Activated naive CD4-positive, alpha-beta T cell treated with anti-CD3 and anti-CD28 coated beads, Interleukin-2, amount 50 U/mL, for 72 hours (primary cell): ENCODE results near the gene DAPK1. TPM values are rescaled to one million over a fixed set of nuclear protein-coding genes. Genes with fewer than 3 reads are reported as not detected.
A peak's percentile ranks its signal among the peaks of the same experiment; 100 is the strongest.

Experiments used
- ATAC-seq, 2 donors: fragments of 150-1000 bp; cut with Tn5 transposase; 2 replicates each; pipeline ENCODE4 v1.10.0; 2021; ENCODE audit warnings: mild to moderate bottlenecking in 2 of 2, moderate library complexity in 2 of 2
- DNase-seq, 2 donors: peaks; one replicate each; pipeline ENCODE4 v3.0.0; 2021 to 2022; ENCODE audit warnings: low spot score in 2 of 2
- H3K27ac Mint-ChIP-seq, 2 donors: one replicate each; pipeline ENCODE4 v1.8.0; 2022; ENCODE audit warnings: mild to moderate bottlenecking in 2 of 2, mixed read lengths in 2 of 2
- H3K36me3 Mint-ChIP-seq, 2 donors: one replicate each; pipeline ENCODE4 v1.8.0; 2022; ENCODE audit warnings: mixed read lengths in 2 of 2
- H3K9me3 Mint-ChIP-seq, 2 donors: one replicate each; pipeline ENCODE4 v1.8.0; 2022; ENCODE audit warnings: mixed read lengths in 2 of 2
- total RNA-seq, 2 donors: library from RNA; stranded (reverse); gene quantifications; one replicate each; pipeline ENCODE4 v1.2.3, GENCODE V29; 2022

DAPK1 gene
- total RNA-seq = 1 to 10 TPM; 1.6 to 2.3 TPM

DNA sequence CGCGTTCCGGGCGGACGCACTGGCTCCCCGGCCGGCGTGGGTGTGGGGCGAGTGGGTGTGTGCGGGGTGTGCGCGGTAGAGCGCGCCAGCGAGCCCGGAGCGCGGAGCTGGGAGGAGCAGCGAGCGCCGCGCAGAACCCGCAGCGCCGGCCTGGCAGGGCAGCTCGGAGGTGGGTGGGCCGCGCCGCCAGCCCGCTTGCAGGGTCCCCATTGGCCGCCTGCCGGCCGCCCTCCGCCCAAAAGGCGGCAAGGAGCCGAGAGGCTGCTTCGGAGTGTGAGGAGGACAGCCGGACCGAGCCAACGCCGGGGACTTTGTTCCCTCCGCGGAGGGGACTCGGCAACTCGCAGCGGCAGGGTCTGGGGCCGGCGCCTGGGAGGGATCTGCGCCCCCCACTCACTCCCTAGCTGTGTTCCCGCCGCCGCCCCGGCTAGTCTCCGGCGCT, at the start of gene DAPK1:
Gene DAPK1, plus strand, starts transcription at position 264 of the 442 bp plus-strand sequence. CDS start 1,211 bp downstream, outside the sequence.
- Mint-ChIP-seq H3K27ac (no peak within 1 kb of the TSS), H3K9me3 (no peaks in the 10 kb centered on the region), H3K36me3 (no peaks in the 10 kb centered on the region)
- ATAC-seq (peak; percentile 58 to 67), DNase-seq (peak in 1 of 2 donors; percentile 16)

DNA sequence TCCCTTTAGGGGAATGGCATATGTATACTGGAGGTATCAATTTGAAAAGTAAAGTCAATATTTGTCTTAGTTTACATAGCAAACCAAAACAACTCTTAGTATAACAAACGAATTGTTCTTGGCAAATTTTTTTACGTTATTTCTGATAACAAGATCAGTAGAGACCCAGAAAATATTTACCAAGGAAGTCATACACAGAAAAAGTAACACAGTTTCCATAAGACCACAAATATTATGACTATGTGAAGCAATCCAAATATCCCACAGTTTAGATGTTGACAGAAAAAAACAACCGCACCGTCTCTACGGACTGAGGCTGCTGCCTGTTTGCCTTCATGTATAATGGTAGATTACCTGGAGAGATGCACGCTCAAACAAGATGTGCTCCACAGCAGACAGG, 46.5 kb upstream of the DAPK1 start:
- H3K27ac Mint-ChIP-seq = no peak overlapping the region
- peaks cover 6 to 18% of the 10 kb centered on the region in 2 donors for H3K36me3 Mint-ChIP-seq
- peaks cover 11 to 23% of the 10 kb centered on the region in 2 donors for H3K9me3 Mint-ChIP-seq
- ATAC-seq = no peak
- no peak for DNase-seq

DNA sequence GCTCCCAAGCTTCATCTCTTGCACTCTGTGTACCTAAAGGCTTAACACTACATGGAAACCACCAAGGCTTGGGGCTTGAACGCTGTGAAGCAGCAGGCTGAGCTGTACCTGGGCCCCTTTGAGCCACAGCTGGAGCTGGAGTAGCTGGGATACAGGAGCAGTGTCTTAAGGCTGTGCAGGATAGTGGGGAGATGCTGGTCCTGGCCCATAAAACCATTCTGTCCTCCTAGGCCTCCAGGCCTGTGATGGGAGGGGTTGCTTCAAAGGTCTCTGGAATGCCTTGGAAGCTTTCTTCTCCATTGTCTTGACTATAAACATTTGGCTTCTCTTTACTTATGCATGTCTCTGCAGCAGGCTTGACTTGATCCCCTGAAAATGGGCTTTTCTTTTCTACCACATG, 42.3 kb upstream of the DAPK1 start:
- Mint-ChIP-seq H3K36me3 (peaks cover 11 to 24% of the 10 kb centered on the region in 2 donors), H3K27ac (no peak overlapping the region), H3K9me3 (peaks cover 15 to 25% of the 10 kb centered on the region in 2 donors)
- DNase-seq (no peak), ATAC-seq (no peak)

DNA sequence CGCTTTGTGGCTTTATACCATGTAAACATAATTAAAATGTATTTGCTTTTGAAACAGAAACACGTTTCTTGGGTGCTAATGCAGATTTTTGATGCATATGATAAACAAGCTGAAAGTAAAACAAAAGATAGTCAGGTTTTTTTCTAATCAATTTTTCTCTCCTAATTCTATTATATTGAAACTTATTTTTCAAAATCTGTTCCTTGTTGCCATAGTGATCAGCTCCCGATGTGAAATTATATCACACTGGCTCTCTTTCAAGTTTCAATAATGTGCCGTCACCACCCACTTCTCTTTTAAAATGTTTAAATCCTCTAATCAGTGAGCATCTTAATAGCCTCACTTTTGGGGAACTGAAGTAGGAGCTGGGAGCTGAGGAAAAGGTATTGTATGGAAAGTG, 36.4 kb upstream of the DAPK1 start:
- Mint-ChIP-seq H3K36me3 (peaks cover 3 to 5% of the 10 kb centered on the region in 2 donors), H3K9me3 (peaks cover 3 to 9% of the 10 kb centered on the region in 2 donors), H3K27ac (no peak overlapping the region)
- ATAC-seq = no peak
- no peak for DNase-seq

DNA sequence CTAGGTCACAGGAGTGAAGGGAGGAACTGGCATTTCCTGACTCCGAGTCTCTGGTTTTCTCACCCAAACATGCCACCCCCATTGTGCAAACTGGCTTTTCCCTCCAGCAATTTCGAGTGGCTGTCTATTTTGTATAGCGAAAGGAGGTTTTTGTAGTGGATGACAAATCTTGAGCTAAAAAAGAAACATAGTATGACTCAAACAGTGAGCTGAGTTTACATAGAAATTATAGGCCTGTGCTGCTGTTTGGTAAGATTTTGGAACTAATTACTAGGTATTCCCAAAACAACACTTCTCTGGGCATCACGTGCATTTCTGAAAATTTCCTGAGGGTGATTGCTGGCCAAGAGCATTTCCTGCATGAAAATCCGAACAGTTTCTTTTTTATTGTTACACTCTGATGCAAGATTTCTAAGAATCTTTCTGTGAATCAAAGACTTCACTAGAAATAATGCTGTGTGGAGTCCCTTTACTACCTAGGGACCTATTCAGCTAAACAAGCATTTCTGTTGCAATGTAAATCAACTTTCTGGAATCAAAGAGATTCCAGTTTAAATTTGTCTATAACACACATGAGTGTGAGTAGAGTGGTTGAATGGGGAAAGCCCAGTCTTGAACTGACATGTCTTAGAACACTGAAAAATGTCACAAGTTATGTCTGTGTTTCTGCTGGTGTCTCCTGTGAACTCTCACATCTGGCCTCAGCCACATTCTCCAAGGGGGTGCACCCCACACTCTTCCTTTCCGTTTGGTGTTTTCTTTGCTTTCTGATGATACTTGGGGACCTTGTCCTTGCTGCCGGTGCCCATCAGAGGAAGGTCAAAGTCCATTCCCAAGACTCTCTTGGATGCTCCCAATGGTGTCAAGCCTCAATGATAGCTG, 33.3 kb upstream of the DAPK1 start:
- H3K9me3 Mint-ChIP-seq = no peaks in the 10 kb centered on the region
- no peaks in the 10 kb centered on the region for H3K36me3 Mint-ChIP-seq
- peak in 1 of 2 donors; percentile 24 for DNase-seq
- ATAC-seq = peak; percentile 80 to 89
- peak overlapping the region; percentile 34 to 92 for H3K27ac Mint-ChIP-seq

DNA sequence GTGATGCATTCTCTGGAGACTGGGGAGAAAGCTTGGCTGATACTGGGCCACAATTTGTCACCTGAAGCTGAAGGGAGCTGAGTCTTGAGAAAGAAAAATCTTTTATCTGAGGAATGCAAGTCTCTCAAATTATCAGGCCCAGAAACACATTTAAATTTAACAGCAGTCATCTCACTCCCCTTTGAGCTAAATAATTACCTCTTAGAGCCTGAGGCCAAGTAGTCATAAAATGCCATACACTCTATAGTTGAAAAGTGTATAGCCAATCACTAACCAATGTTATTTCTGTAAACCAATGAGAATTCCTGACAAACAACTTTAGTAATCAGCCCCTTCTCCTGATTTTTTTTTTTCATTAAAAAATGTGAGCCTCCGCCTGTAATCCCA, 32.7 kb upstream of the DAPK1 start:
- Mint-ChIP-seq H3K9me3 (no peaks in the 10 kb centered on the region), H3K36me3 (no peaks in the 10 kb centered on the region), H3K27ac (peak overlapping the region; percentile 34 to 92)
- no peak for DNase-seq
- peak in 1 of 2 donors; percentile 1 for ATAC-seq

DNA sequence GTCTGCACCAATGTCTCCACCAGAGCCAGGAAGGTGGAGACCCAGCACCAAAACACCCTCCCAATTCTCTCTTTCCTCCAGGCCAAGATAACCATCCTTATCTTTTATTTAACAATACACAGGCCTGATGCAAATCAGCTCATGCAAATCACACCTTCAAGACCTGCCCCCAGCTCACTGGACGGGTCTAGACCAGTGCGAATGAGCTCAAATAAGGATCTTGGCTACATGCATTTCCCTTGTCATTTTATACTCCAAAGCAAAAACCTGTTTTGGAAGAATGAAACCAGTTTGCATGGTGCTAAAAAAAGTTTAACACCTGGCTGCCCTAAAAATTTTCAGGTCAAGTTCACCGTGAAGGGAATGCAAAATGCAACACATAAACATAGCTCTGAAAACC, 31.9 kb upstream of the DAPK1 start:
- Mint-ChIP-seq H3K36me3 (no peaks in the 10 kb centered on the region), H3K9me3 (no peaks in the 10 kb centered on the region), H3K27ac (no peak overlapping the region)
- DNase-seq (no peak), ATAC-seq (no peak)

DNA sequence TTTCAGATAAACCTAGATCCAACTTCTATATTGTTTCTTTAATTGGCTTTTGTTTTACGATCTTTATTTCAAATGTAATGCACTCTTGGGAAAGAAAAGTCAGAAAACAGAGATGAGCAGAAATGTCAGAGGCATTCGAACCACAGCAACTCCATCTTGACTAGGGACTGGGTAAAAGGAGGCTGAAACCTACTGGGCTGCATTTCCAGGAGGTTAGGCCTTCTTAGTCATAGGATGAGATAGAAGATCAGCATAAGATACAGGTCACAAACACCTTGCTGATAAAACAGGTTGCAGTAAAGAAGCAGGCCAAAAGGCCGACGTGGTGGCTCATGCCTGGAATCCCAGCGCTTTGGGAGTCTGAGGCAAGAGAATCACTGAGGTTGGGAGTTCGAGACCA, 30.5 kb upstream of the DAPK1 start:
- ATAC-seq (no peak), DNase-seq (no peak)
- Mint-ChIP-seq H3K36me3 (no peaks in the 10 kb centered on the region), H3K9me3 (no peaks in the 10 kb centered on the region), H3K27ac (no peak overlapping the region)

DNA sequence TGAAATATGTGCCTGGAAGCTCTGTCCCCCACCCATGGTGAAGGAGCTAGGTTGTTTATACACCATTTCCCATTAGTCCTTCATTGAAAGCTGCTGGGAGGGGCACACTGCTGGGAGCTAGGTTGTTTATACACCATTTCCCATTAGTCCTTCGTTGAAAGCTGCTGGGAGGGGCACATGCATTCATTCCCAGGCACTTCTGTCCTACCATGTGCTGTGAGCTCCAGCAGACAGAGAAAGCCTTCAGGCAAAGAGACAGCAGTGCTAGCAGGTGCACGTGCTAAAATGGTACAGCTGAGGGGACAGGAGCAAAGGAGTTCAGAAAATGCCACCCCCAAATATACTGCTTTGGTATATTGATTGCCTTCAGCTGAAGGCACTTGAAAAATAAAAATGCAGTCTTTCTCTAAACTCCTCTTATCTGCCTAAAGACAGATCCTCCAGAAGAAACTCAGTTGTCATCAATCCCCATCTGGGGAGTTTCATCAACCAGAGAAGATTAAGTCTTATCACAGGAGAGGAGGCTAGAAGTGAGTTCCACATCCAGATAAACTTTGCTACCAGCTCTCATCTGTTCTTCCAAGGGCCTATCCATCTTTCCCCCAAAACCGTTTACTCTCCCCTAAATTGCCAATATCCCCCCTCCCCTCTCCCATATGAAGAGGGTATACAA, 27.7 kb upstream of the DAPK1 start:
- DNase-seq = no peak
- Mint-ChIP-seq H3K27ac (no peak overlapping the region), H3K9me3 (no peaks in the 10 kb centered on the region), H3K36me3 (no peaks in the 10 kb centered on the region)
- no peak for ATAC-seq

DNA sequence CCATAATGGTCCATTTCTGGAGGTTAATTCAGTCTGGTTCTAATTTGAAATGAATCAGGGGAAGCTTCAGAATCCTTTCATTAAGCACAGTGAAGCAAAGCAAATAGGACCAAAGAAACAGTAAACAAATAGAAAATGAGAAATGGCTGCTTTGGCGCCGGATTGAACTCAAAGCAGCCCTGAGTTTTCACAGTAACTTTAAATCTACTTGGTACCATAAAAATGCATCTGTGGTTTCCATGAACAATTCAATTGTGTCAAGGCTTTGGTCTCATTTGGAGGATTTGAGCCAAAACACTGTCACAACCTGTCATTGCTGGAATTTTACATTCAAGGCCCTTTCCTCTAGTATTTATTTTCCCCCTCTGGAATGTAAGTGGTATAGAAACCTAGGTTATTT, 25.9 kb upstream of the DAPK1 start:
- no peak for ATAC-seq
- no peaks in the 10 kb centered on the region for H3K9me3 Mint-ChIP-seq
- no peaks in the 10 kb centered on the region for H3K36me3 Mint-ChIP-seq
- no peak overlapping the region for H3K27ac Mint-ChIP-seq
- no peak for DNase-seq

DNA sequence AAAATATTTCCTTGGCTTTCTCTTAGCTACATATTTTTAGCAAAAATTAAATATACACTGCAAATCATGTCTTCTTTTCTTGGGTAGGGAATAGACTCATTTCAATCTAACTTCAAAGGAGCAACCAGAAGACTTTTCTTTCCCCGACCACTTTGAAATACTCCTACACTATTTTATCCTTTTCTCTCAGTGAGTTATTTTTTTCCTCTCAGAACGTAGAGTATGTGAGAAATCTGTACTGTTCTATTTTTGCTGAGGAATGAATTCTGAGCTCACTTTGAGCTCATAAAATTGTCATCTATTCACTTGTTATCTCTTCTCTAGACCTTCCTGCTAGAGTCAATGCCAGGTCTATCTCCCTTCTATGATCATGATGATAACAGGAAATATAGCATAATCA, 22.2 kb upstream of the DAPK1 start:
- DNase-seq = no peak
- H3K27ac Mint-ChIP-seq = no peak overlapping the region
- peak in 1 of 2 donors; percentile 74 for ATAC-seq
- H3K36me3 Mint-ChIP-seq = no peaks in the 10 kb centered on the region
- no peaks in the 10 kb centered on the region for H3K9me3 Mint-ChIP-seq

DNA sequence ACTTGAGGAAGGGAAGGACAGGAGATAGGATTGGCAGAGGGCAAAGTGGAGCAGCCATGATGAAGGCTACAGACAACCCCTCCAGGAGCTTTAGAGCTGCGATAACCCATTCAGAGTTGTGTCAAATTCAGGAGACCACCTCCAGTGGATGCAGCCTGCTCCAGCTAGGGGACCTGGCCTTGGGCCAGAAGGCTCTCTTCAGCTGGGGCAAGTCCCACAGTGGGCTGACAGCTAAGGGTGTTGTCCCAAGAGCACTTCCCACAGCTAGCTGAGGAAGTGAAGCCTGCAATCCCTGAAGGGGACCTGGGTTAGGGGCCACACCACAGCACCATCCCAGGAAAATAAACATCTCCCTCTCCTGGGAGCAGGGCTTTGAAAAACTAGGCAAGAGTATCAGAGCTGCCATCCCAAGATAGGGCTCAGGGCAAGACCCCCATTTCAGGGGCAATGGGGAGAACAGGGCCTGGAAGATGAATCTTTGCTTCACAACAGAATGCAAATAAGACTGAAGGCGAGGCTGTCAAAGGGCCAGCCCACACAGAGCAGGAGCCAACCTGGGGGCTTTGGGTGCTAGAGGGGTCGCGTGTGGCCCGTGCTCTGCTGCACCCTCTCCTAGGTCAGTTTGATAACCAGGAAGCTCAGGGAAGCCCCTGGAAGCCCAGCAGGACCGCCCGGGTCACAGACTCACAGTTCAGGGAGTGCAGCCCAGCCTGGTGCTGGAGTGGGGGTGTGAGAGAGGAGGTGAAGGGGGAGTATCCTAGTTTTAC, 19.3 kb upstream of the DAPK1 start:
- no peaks in the 10 kb centered on the region for H3K36me3 Mint-ChIP-seq
- DNase-seq (no peak), ATAC-seq (no peak)
- no peak overlapping the region for H3K27ac Mint-ChIP-seq
- H3K9me3 Mint-ChIP-seq = no peaks in the 10 kb centered on the region

DNA sequence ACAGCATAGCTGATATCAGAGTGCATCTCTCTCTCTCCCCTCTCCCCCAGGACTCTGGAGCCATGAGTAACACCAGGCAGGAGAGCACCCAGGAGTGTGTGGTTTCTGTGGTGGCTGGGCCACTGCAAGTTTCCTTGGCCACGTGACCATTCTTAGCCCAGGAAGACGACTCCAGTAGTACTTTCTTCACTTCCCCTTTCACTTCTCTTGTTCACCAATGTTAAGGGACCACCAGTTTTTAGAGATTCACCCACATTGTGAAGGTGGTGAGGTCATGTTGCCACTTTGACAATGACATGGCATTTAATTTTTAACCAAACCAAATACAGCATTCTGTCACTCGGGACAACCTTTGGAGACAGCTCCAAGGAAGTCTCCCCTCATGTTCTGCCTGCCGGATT, 17.9 kb upstream of the DAPK1 start:
- DNase-seq (peak in 1 of 2 donors; percentile 54), ATAC-seq (peak in 1 of 2 donors; percentile 80)
- H3K27ac Mint-ChIP-seq = peak overlapping the region in 1 of 2 donors; percentile 65
- no peaks in the 10 kb centered on the region for H3K9me3 Mint-ChIP-seq
- no peaks in the 10 kb centered on the region for H3K36me3 Mint-ChIP-seq

DNA sequence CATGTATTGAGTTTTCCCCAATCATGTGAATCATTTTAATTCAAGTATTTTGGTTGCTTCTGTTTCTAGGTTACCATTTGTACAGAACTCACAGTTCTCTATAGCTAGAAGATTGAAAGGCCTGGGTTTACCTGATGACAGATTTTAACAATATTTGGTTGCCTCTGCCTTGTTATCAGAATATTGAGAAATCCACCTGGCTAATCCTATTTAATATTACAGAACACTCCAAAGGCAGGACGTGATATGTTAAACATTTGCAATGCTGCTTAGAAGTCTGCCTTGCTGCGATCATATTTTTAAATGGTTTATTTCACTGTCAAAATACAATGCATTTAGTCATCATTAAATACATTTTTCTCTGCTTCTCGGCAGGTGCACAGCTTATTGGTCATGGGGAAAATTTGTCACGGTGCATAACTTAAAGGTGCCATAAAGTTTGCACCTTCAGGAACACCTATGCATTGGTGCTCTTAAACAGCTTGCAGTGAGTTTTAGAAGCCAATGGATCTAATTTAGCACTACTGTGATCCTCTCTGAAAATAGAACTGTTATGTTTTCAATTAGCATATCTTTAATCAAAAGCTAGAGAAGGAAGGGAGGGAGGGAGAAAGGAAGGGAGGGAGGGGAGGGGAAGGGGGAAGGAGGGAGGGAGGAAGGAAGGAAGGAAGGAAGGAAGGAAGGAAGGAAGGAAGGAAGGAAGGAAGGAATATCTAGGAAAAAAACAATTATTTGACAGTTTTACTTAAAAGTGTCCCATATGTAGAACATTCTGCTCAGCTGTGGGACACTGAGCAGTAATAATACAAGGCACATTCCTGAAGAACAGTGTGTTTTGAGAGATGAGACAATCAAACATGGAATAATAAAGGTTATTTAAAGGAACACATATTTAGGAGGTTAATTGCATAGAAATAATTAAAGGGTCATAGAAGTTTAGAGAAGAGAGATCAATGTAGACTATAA, 15.5 kb upstream of the DAPK1 start:
- DNase-seq = no peak
- no peak overlapping the region for H3K27ac Mint-ChIP-seq
- ATAC-seq = no peak
- H3K9me3 Mint-ChIP-seq = no peaks in the 10 kb centered on the region
- no peaks in the 10 kb centered on the region for H3K36me3 Mint-ChIP-seq

DNA sequence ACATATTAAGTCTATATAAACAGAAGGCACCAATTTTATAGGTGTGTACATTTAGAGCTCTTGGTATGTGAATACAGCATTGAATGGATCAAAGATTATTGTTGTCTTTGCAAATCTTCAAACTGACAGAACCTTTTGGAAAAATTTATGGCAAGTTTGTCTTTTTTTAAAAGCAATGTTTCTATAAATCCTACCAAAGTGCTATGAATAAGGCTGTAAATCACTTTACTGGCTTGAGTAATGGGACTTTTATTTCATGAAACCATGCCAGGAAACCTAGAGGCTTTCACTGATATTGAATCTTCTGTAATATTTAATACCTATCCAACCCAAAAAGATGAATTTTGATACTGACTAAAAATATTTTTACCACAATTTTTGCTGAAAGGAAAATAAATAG, 7.4 kb upstream of the DAPK1 start:
- Mint-ChIP-seq H3K27ac (no peak overlapping the region), H3K36me3 (no peaks in the 10 kb centered on the region), H3K9me3 (no peaks in the 10 kb centered on the region)

DNA sequence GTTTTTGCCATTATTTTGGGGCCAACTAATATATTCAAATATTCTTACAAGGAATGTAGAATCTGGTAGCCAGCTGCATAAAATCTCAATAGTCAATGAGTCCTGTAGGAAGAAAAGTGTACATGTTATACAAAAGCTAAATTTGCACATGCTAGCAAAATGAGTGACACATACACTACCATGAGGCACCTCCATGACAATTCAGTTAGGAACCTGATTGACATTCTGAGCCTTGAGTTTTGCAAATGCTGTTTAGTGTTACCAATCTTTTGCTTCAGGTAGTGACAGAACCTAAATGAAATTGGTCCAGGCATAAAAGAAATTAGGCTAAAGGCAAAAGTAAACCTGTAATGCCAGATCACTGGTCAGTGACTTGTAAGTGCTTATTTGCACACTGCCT, 6.8 kb upstream of the DAPK1 start:
- DNase-seq = no peak
- H3K27ac Mint-ChIP-seq = no peak overlapping the region
- H3K36me3 Mint-ChIP-seq = no peaks in the 10 kb centered on the region
- no peak for ATAC-seq
- no peaks in the 10 kb centered on the region for H3K9me3 Mint-ChIP-seq

More for the DNA sequence above, 7.4 kb upstream of the DAPK1 start:
- DNase-seq = no peak
- ATAC-seq = no peak
